Right lobe of liver (tissue), 6 donors: ENCODE data around the gene MUS81. TPM values are rescaled to one million over a fixed set of nuclear protein-coding genes. Genes with fewer than 3 reads are reported as not detected.

Source experiments
- ATAC-seq, 4 donors: fragments of 200-7000 bp; cut with Tn5 transposase; one replicate each; pipeline ENCODE4 v1.9.1; 2020; ENCODE audit warnings: mild to moderate bottlenecking in 4 of 4, moderate library complexity in 4 of 4
- DNase-seq, 3 donors: peaks; one replicate each; pipeline ENCODE4 v3.0.0-alpha.2; 2020
- H3K27ac ChIP-seq, 3 donors: fragments of 200-600 bp; one replicate each; pipeline ENCODE4 v1.8.0; 2022
- H3K27me3 ChIP-seq, 2 donors: fragments of 200-600 bp; one replicate each; pipeline ENCODE4 v1.8.0; 2022
- H3K36me3 ChIP-seq, 4 donors: fragments of 200-600 bp; sonication (generic) in 1 of 4; one replicate each; pipeline versions ENCODE4 v1.5.1 to v1.8.0; 2017 to 2022; ENCODE audit warnings: control low read depth in 1 of 4
- H3K4me1 ChIP-seq, 4 donors: fragments of 200-600 bp; sonication (generic) in 1 of 4; one replicate each; pipeline versions ENCODE4 v1.5.1 to v1.8.0; 2017 to 2022; ENCODE audit warnings: control low read depth in 1 of 4
- H3K4me3 ChIP-seq, 3 donors: fragments of 200-600 bp; one replicate each; pipeline ENCODE4 v1.8.0; 2022
- H3K9me3 ChIP-seq, 4 donors: fragments of 200-600 bp; sonication (generic) in 1 of 4; one replicate each; pipeline versions ENCODE4 v1.5.1 to v1.8.0; 2017 to 2022; ENCODE audit warnings: control low read depth in 1 of 4
- POLR2A ChIP-seq: fragments of 450-650 bp; IDR thresholded peaks from one replicate; pipeline ENCODE4 v1.6.1; 2017; ENCODE audit warnings: antibody characterized with exemption, mild to moderate bottlenecking
- WGBS: methylation state at CpG from one replicate; pipeline ENCODE4 v1.1.6; 2018; ENCODE audit warnings: low coverage, low lambda C conversion rate; ENCODE audit not compliant: insufficient coverage; ENCODE audit errors: missing lambda C conversion rate; 5-methylcytosine and 5-hydroxymethylcytosine counted together
- intact Hi-C, 2 donors: fragments of 100-400 bp; cut with DNase I; formaldehyde crosslinking; loops; one replicate each; pipeline versions ENCODE4 v1.11.2 to v1.14.1; 2022
- total RNA-seq, 6 experiments: library from RNA; depleted of rRNA in 2 of 6; stranded (reverse); fragments of >200 nt in 2 of 6; fragmentation: NEBNext Ultra II Directional in 3 of 6; extraction: Animal tissue kit (Norgen Biotek cat#: 25700) in 3 of 6; gene quantifications; one replicate each; pipeline versions ENCODE4 v1.1.0 to v1.2.4, GENCODE V29; 2016 to 2023
- TF ChIP-seq, protein P1 (sequence below), 4 donors: fragments of 200-600 bp in 3 of 4; fragments of 450-650 bp in 1 of 4; IDR thresholded peaks; one replicate each; pipeline versions ENCODE4 v1.5.1 to v1.8.0; 2016 to 2022; ENCODE audit warnings: antibody characterized with exemption in 4 of 4, mild to moderate bottlenecking in 2 of 4
- donor health status: DM: no; HTN: yes; CAD: no.
- donor health status: DM: no; HTN: no; CAD: no.
- donor health status: DM: no; HTN: no; CAD: no.
- donor health status: DM: no; HTN: yes; CAD: no.
- donor health status: DM: no; HTN: yes; CAD: no.

The MUS81 gene
- total RNA-seq, 6 experiments from 2014 or later, result 14.0 to 25.6 (median 19.7) TPM

DNA sequence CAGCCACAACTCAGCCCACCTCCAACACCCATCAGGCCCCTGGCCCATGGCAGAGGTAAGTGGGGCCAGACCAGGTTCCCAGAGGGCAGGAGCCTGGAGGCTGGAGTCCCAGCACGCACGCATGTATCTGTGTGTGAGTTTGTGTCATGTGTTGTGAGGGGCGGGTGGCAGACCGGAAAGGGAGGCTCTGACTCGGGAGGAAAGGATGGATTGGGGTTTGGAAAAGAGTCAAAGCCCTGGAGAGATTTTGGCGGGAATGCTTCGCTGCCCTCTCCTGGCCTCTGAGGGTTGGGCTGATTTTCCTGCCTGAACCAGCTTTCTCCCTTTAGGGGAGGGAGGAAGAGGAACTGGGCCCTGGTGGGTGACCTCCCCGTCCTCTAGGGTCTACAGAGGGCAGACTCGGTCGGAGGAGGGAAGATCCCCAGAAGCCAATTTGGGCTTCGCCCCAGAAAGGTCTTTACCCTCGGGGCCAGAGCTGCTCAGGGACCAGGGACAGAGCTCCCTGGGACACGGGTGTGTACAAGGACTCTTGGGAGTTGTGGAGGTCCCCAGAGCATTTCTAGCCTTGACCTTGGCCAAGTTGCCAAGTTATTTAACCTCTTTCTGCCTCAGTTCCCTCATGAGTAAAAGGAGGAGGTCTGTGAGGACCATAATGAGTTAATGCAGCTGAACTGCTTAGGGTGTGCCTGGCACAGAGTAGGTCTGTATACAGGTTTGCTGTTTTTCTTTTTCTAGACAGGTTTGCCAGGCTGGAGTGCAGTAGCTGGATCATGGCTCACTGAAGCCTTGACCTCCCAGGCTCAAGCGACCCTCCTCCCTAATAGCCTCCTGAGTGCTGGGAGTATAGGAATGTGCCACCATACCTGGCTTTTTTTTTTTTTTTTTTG lies 51.7 kb downstream of the MUS81 start:
- no peak for TF ChIP-seq POLR2A
- TF ChIP-seq, protein P1, sequence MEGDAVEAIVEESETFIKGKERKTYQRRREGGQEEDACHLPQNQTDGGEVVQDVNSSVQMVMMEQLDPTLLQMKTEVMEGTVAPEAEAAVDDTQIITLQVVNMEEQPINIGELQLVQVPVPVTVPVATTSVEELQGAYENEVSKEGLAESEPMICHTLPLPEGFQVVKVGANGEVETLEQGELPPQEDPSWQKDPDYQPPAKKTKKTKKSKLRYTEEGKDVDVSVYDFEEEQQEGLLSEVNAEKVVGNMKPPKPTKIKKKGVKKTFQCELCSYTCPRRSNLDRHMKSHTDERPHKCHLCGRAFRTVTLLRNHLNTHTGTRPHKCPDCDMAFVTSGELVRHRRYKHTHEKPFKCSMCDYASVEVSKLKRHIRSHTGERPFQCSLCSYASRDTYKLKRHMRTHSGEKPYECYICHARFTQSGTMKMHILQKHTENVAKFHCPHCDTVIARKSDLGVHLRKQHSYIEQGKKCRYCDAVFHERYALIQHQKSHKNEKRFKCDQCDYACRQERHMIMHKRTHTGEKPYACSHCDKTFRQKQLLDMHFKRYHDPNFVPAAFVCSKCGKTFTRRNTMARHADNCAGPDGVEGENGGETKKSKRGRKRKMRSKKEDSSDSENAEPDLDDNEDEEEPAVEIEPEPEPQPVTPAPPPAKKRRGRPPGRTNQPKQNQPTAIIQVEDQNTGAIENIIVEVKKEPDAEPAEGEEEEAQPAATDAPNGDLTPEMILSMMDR (IDR thresholded peaks at IDR 0.05), result peak in 3 of 4 donors; percentile 3 to 14 (median 10)
- no peak overlapping the region for H3K27ac ChIP-seq
- ATAC-seq, result peak; percentile 45 to 58 (median 48)
- 20% methylated on average over 2 of the region's 14 CpGs for WGBS
- no peaks in the 10 kb centered on the region for H3K9me3 ChIP-seq
- no peak for DNase-seq
- H3K27me3 ChIP-seq, result no peaks in the 10 kb centered on the region
- no peaks in the 10 kb centered on the region for H3K36me3 ChIP-seq
- H3K4me1 ChIP-seq, result no peaks in the 10 kb centered on the region
- no peak overlapping the region for H3K4me3 ChIP-seq
- intact Hi-C loops, result no loop called here

- ATAC-seq (no peak), DNase-seq (no peak)
- no peak overlapping the region for H3K27ac ChIP-seq
- H3K27me3 ChIP-seq, result no peaks in the 10 kb centered on the region
- no peaks in the 10 kb centered on the region for H3K9me3 ChIP-seq
- TF ChIP-seq, protein P1 (IDR thresholded peaks at IDR 0.05), result no peak
- no peak for TF ChIP-seq POLR2A
- intact Hi-C loops, result no loop called here
- 40% methylated on average over 1 of the region's 4 CpGs for WGBS
- H3K36me3 ChIP-seq, result no peaks in the 10 kb centered on the region
- peaks cover 0 to 8% (median 2%) of the 10 kb centered on the region in 4 donors for H3K4me1 ChIP-seq
- no peak overlapping the region for H3K4me3 ChIP-seq
Observed at GRCh38 chr11:65912845-65913244, 52.6 kb downstream of the MUS81 start.

DNA sequence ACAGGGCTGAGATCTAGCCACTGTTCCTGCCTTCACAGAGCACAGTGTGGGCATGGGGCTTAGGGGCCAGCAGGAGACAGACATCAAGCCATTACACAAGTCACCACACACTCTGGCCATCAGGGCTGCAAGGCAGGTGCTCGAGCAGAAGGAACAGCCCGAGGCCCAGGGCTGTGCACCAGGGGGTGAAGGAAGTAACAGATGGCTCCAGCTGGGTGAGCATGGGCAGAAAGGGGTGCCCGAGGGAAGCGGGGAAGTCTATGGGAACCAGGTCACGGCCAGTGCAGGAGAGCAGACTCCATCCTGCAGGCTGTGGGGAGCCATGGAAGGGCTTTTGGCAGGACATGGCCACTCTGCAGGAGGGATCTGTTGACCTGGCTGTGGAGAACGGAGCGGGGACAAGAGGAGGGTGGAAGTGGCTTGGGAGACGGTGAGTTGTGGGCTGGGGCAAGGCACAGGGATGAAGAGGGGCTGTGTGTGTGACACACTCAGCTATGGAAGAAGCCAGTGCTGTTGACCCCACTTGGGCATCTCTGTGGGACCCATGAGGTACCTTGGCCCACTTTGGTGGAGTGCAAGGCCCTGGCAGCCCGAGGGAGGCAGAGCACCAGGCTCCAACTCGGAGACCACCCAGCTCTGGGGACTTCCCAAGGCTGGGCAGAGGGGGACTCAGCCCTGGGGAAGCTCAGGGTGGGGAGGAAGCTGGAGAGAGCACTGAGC lies 55.0 kb downstream of the MUS81 start:
- 70% methylated on average over 8 of the region's 10 CpGs for WGBS
- Histone ChIP-seq H3K27ac (peak overlapping the region in 1 of 3 donors; percentile 43), H3K27me3 (no peaks in the 10 kb centered on the region), H3K36me3 (no peaks in the 10 kb centered on the region), H3K4me1 (peaks cover 0 to 17% (median 6%) of the 10 kb centered on the region in 4 donors), H3K4me3 (no peak overlapping the region), H3K9me3 (no peaks in the 10 kb centered on the region)
- TF ChIP-seq POLR2A, result no peak
- TF ChIP-seq, protein P1 (IDR thresholded peaks at IDR 0.05), result no peak
- intact Hi-C loops, result no loop called here
- no peak for ATAC-seq
- DNase-seq, result no peak

GRCh38 chr11:65915821-65916251 lies 55.6 kb downstream of the MUS81 start:
- intact Hi-C loops, result no loop called here
- WGBS, result 40% methylated on average over 2 of the region's 13 CpGs
- no peaks in the 10 kb centered on the region for H3K9me3 ChIP-seq
- H3K4me1 ChIP-seq, result peaks cover 0 to 21% (median 8%) of the 10 kb centered on the region in 4 donors
- H3K27me3 ChIP-seq, result no peaks in the 10 kb centered on the region
- no peak overlapping the region for H3K4me3 ChIP-seq
- peak in 1 of 3 donors; percentile 56 for DNase-seq
- no peaks in the 10 kb centered on the region for H3K36me3 ChIP-seq
- TF ChIP-seq, protein P1 (IDR thresholded peaks at IDR 0.05), result no peak
- no peak for TF ChIP-seq POLR2A
- ATAC-seq, result peak in 1 of 4 donors; percentile 16
- H3K27ac ChIP-seq, result peak overlapping the region in 1 of 3 donors; percentile 43

Other genes starting within 250 kb of the MUS81 start
- gene MAP3K11, start 246.2 kb upstream of the MUS81 start, total RNA-seq, result 10 to 100 TPM; 48.3 to 67.1 (median 60.9) TPM
- gene PCNX3, start 244.7 kb upstream of the MUS81 start, total RNA-seq, result 10 to 100 TPM; 11.2 to 32.9 (median 12.4) TPM
- gene SIPA1, start 222.3 kb upstream of the MUS81 start, total RNA-seq, result 10 to 100 TPM; 21.1 to 34.1 (median 25.3) TPM
- 10 to 100 TPM; 27.8 to 51.1 (median 41.9) TPM for gene RELA, start 197.5 kb upstream of the MUS81 start, total RNA-seq
- gene KAT5, start 148.2 kb upstream of the MUS81 start, total RNA-seq, result 10 to 100 TPM; 17.8 to 30.4 (median 24.0) TPM
- gene RNASEH2C, start 139.6 kb upstream of the MUS81 start, total RNA-seq, result 10 to 100 TPM; 16.8 to 39.1 (median 26.1) TPM
- 10 to 100 TPM in 3 of 6 experiments, 1 to 10 TPM in 3; 5.0 to 13.5 (median 9.7) TPM for gene AP5B1, start 79.5 kb upstream of the MUS81 start, total RNA-seq
- not detected for gene OVOL1, start 73.4 kb upstream of the MUS81 start, total RNA-seq
- under 1 TPM in 3 of 6 experiments, not detected in 3; 0.16 to 0.37 (median 0.31) TPM for gene SNX32, start 26.5 kb upstream of the MUS81 start, total RNA-seq
- 100 to 1,000 TPM; 219 to 503 (median 313) TPM for gene CFL1, start 2.3 kb upstream of the MUS81 start, total RNA-seq
- 10 to 100 TPM in 1 of 6 experiments, 1 to 10 TPM in 5; 5.1 to 13.9 (median 7.8) TPM for gene EFEMP2, start 12.4 kb downstream of the MUS81 start, total RNA-seq
- gene CTSW, start 19.4 kb downstream of the MUS81 start, total RNA-seq, result 1 to 10 TPM in 3 of 6 experiments, under 1 TPM in 3; 0.49 to 1.3 (median 1.0) TPM
- 10 to 100 TPM; 19.4 to 66.1 (median 23.3) TPM for gene FIBP, start 28.0 kb downstream of the MUS81 start, total RNA-seq
- 10 to 100 TPM in 2 of 6 experiments, 1 to 10 TPM in 4; 4.9 to 19.2 (median 6.6) TPM for gene CCDC85B, start 30.2 kb downstream of the MUS81 start, total RNA-seq
- 1 to 10 TPM in 1 of 6 experiments, under 1 TPM in 3, not detected in 2; 0.35 to 1.2 (median 0.89) TPM for gene FOSL1, start 40.0 kb downstream of the MUS81 start, total RNA-seq
- gene C11orf68, start 58.6 kb downstream of the MUS81 start, total RNA-seq, result 10 to 100 TPM in 4 of 6 experiments, 1 to 10 TPM in 2; 6.5 to 14.0 (median 12.4) TPM
- 10 to 100 TPM; 21.8 to 50.8 (median 32.6) TPM for gene DRAP1, start 59.0 kb downstream of the MUS81 start, total RNA-seq
- not detected for gene TSGA10IP, start 85.0 kb downstream of the MUS81 start, total RNA-seq
- 10 to 100 TPM; 14.3 to 34.1 (median 20.6) TPM for gene SART1, start 101.3 kb downstream of the MUS81 start, total RNA-seq
- 10 to 100 TPM; 11.5 to 22.1 (median 13.1) TPM for gene EIF1AD, start 141.7 kb downstream of the MUS81 start, total RNA-seq
- 10 to 100 TPM; 30.2 to 96.9 (median 72.0) TPM for gene BANF1, start 142.1 kb downstream of the MUS81 start, total RNA-seq
- not detected for gene CST6, start 151.6 kb downstream of the MUS81 start, total RNA-seq
- not detected for gene CATSPER1, start 166.0 kb downstream of the MUS81 start, total RNA-seq
- not detected for gene GAL3ST3, start 188.7 kb downstream of the MUS81 start, total RNA-seq
- gene SF3B2, start 191.9 kb downstream of the MUS81 start, total RNA-seq, result 10 to 100 TPM; 52.2 to 85.4 (median 67.2) TPM
- 10 to 100 TPM in 4 of 6 experiments, 1 to 10 TPM in 2; 5.8 to 23.7 (median 12.5) TPM for gene PACS1, start 209.8 kb downstream of the MUS81 start, total RNA-seq